ENCODE measurements around the gene FXYD6.

FXYD6 gene

DNA sequence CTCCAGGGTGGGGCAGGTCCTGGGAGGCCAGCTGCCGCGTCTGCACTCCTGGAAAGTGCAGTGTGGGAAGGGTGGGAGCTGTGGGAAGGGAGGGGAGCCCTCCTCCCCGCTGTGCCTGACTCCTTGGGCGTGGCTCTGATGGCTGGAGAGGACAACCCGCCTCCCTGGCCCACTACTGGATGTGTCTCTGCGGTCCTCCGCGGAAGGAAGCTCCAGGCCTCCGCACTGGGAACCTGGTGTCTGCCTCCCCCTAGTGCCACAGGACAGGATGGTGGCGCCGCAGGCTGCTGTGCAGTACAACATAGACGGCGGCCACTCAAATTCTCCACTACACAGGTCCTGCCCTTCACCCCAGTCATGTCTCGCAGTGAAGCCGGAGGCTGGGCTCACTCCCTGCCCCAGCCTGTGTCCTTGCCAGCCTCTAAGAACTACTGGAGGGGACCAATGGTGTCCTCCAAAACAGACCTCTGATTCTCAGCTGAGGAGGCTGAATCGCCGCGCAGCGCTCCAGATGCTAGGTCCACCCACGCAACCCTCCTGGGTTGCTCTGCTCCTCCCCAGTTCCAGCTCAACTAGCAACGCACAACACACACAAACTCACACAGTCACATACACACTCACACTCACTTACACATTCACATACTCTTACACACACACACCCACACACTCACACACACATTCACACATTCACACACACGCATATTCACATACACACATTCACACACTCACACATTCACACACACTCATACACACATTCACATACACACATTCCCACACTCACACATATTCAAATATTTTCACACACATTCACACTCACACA, 67.0 kb downstream of the FXYD6 start:
- TF ChIP-seq, protein P1, sequence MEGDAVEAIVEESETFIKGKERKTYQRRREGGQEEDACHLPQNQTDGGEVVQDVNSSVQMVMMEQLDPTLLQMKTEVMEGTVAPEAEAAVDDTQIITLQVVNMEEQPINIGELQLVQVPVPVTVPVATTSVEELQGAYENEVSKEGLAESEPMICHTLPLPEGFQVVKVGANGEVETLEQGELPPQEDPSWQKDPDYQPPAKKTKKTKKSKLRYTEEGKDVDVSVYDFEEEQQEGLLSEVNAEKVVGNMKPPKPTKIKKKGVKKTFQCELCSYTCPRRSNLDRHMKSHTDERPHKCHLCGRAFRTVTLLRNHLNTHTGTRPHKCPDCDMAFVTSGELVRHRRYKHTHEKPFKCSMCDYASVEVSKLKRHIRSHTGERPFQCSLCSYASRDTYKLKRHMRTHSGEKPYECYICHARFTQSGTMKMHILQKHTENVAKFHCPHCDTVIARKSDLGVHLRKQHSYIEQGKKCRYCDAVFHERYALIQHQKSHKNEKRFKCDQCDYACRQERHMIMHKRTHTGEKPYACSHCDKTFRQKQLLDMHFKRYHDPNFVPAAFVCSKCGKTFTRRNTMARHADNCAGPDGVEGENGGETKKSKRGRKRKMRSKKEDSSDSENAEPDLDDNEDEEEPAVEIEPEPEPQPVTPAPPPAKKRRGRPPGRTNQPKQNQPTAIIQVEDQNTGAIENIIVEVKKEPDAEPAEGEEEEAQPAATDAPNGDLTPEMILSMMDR (conservative IDR thresholded peaks at IDR 0.05), result peak; percentile 76
- TF ChIP-seq ZFX (IDR thresholded peaks at IDR 0.05), result no peak
- no peak overlapping the region for H3K27ac ChIP-seq

DNA sequence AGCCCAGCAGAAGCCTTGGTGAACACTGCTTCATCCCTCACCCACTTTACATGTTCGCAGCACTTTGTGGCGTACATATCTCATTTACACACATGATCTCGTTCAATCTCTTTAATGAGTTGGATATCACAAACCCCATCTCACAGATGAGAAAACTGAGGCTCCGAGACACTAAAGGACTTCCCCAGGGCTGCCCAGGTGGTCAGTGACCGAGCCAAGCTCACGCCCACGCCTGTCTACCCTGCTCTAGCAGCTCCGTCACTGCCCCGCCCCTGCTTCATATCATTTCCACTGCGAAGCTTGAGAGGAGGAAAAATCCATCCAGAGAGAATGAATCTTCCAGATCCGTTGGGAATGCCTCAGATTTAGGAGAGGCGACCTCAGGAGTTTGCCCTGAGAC, 67.7 kb downstream of the FXYD6 start:
- TF ChIP-seq, protein P1 (conservative IDR thresholded peaks at IDR 0.05), result no peak
- no peak for TF ChIP-seq ZFX (IDR thresholded peaks at IDR 0.05)
- H3K27ac ChIP-seq, result no peak overlapping the region

DNA sequence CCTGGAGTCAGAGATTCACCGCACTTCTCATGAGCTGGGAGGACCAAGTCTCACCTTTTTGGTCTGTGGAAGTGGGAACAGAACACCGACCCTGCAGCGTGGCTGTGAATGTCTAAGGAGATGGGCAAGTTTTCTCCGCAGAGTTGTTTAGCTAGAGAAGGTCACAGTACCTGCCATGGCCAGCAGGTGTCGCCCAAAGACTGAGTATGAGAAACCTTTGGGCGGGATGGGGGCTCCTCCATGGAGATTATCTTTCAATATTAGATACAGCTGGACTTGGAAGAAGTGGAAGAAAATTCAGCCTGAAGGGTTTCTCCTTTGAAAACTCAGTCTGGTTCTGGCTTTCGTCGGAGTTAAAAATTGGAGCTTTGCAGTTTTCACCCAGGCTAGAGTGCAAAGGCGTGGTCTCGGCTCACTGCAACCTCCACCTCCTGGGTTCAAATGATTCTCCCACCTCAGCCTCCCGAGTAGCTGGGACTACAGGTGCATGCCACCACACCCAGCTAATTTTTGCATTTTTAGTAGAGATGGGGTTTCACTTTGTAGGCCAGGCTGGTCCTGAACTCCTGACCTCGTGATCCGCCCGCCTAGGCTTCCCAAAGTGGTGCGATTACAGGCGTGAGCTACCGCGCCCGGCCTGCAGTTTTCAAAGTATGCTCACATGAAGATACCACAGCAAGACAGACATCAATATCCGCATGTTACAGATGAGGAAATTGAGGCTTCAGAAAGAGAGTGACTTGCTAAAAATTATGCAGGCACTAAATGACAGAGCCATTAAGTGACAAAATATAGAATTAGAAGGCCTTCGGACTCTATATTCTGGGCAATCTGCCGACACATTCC, 68.8 kb downstream of the FXYD6 start:
- TF ChIP-seq, protein P1 (conservative IDR thresholded peaks at IDR 0.05), result peak; percentile 93
- TF ChIP-seq ZFX (IDR thresholded peaks at IDR 0.05), result no peak
- no peak overlapping the region for H3K27ac ChIP-seq

- TF ChIP-seq, protein P1 (conservative IDR thresholded peaks at IDR 0.05), result no peak
- TF ChIP-seq ZFX (IDR thresholded peaks at IDR 0.05), result no peak
- H3K27ac ChIP-seq, result no peak overlapping the region
These were observed 69.6 kb downstream of the FXYD6 start for GRCh38 chr11:117806846-117807245.

DNA sequence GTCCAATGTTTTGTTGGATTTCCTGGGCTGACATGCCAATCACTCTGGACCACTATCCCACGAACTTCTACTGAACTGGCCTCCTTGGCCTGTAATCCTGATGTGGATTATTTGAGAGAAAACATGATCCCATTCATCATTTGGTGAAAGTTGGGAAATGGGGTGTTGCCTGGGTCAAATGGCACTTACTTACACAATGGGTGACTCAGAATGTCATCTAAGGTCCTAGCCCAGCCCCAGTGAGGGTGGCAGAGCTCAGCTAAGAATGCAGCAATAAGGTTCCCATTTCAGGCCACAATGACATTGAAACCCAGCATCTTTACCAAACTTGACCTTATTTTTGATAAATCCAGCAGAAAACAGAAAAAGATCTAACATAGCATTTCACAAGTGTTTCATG, 71.4 kb downstream of the FXYD6 start:
- TF ChIP-seq, protein P1 (conservative IDR thresholded peaks at IDR 0.05), result no peak
- TF ChIP-seq ZFX (IDR thresholded peaks at IDR 0.05), result no peak
- no peak overlapping the region for H3K27ac ChIP-seq

GRCh38 chr11:117803896-117804295, 72.6 kb downstream of the FXYD6 start:
- TF ChIP-seq, protein P1 (conservative IDR thresholded peaks at IDR 0.05), result no peak
- TF ChIP-seq ZFX (IDR thresholded peaks at IDR 0.05), result no peak

GRCh38 chr11:117799634-117800033, 76.8 kb downstream of the FXYD6 start:
- H3K27ac ChIP-seq, result no peak overlapping the region
- TF ChIP-seq ZFX (IDR thresholded peaks at IDR 0.05), result no peak
- TF ChIP-seq, protein P1 (conservative IDR thresholded peaks at IDR 0.05), result no peak

More at GRCh38 chr11:117803896-117804295, 72.6 kb downstream of the FXYD6 start:
- H3K27ac ChIP-seq, result no peak overlapping the region

All from C4-2B (cell line).